ENCODE data around the gene CITED1.

GRCh38 chrX:72346302-72346949 lies 40.7 kb upstream of the CITED1 start:
- no peak for TF ChIP-seq TAF1 (IDR thresholded peaks at IDR 0.05; ENCODE audit: borderline replicate concordance, insufficient read depth, low read length)
- no peak for TF ChIP-seq POLR2AphosphoS5 (IDR thresholded peaks at IDR 0.05; ENCODE audit: low read depth, low read length)
- no peak for TF ChIP-seq SIN3A (IDR thresholded peaks at IDR 0.05; ENCODE audit: borderline replicate concordance, insufficient read depth, low read length)
- no peak for TF ChIP-seq REST (IDR thresholded peaks at IDR 0.05; ENCODE audit: insufficient read depth in 1 of 2, low read depth in 2 of 2, low read length in 2 of 2)

All from PFSK-1 (cell line).